ENCODE data around the gene GFOD2. TPM values are rescaled to one million over a fixed set of nuclear protein-coding genes. Genes with fewer than 3 reads are reported as not detected.

GFOD2 gene
- total and polyA plus RNA-seq, 2 of the 13 experiments (the other 11 are each of a cell fraction or from before 2014, with no cell fraction given): 11.1 to 17.2 TPM

DNA sequence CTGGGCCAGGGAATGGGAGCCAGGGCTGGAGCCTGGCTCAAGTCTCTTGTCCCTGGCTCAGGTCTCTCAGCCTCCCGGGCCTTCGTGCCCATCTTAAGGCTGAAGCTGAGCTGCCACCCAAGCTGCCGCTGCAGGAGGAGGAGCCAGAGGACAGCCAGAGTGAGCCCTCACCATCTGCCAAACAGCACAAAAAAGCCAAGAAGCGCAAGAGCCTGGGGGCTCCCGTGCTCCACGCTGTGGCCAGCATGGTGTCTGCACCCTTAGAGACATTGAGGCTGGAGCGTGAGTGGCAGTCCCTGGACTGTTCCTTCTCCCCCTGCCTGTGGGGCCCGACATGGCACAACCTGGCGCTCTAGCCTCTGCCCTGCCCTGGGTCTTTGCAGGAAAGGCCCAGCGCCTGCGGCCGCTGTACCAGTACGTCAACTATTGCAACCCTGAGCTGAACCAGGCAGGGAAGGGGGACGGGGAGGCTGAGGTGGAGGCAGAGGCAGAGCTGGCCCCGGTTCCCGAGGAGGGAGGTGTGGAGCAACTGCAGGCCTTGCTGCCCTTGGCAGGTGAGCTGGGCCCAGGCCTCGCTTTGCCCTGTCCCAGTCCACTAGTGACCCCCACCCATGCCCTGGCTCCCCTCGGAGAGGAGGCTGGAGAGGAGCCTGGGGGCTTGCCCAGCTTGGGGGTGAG lies 51.2 kb downstream of the GFOD2 start (continued):
- TF ChIP-seq, protein P1, sequence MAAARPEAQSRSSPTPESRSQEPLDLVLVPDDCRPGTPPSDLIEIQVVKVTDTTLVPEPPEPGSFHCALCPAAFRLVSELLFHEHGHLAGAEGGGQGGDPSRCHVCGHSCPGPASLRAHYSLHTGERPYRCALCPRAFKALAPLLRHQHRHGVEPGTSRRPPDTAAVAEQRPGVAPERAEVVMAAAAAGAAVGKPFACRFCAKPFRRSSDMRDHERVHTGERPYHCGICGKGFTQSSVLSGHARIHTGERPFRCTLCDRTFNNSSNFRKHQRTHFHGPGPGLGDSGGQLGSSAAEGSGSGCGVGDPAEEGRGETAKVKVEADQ (CRISPR knock-in tag; IDR thresholded peaks at IDR 0.05; ENCODE audit: borderline replicate concordance): no peak
- TF ChIP-seq, protein P2, sequence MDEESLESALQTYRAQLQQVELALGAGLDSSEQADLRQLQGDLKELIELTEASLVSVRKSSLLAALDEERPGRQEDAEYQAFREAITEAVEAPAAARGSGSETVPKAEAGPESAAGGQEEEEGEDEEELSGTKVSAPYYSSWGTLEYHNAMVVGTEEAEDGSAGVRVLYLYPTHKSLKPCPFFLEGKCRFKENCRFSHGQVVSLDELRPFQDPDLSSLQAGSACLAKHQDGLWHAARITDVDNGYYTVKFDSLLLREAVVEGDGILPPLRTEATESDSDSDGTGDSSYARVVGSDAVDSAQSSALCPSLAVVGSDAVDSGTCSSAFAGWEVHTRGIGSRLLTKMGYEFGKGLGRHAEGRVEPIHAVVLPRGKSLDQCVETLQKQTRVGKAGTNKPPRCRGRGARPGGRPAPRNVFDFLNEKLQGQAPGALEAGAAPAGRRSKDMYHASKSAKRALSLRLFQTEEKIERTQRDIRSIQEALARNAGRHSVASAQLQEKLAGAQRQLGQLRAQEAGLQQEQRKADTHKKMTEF (CRISPR knock-in tag; IDR thresholded peaks at IDR 0.05): peak; percentile 78; the same call in 1 of the 2 replicates
- TF ChIP-seq BHLHE40 (IDR thresholded peaks at IDR 0.05; ENCODE audit: low read length): peak; percentile 31; the same call in 1 of the 2 replicates
- no peak for TF ChIP-seq PRMT3 (CRISPR knock-in tag; IDR thresholded peaks at IDR 0.05; ENCODE audit: borderline replicate concordance, low read depth)
- TF ChIP-seq NFKBIZ (CRISPR knock-in tag; IDR thresholded peaks at IDR 0.05): 0 out of 2 replicates have a peak, but pooled peaks have one; percentile 60
- TF ChIP-seq GABPB1 (CRISPR knock-in tag; IDR thresholded peaks at IDR 0.05): peak; percentile 60; the same call in 1 of the 2 replicates
- peak; percentile 94 for TF ChIP-seq CHCHD3 (CRISPR knock-in tag; IDR thresholded peaks at IDR 0.05)
- TF ChIP-seq, protein P3, sequence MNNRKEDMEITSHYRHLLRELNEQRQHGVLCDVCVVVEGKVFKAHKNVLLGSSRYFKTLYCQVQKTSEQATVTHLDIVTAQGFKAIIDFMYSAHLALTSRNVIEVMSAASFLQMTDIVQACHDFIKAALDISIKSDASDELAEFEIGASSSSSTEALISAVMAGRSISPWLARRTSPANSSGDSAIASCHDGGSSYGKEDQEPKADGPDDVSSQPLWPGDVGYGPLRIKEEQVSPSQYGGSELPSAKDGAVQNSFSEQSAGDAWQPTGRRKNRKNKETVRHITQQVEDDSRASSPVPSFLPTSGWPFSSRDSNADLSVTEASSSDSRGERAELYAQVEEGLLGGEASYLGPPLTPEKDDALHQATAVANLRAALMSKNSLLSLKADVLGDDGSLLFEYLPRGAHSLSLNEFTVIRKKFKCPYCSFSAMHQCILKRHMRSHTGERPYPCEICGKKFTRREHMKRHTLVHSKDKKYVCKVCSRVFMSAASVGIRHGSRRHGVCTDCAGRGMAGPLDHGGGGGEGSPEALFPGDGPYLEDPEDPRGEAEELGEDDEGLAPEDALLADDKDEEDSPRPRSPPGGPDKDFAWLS (CRISPR knock-in tag; IDR thresholded peaks at IDR 0.05; ENCODE audit: borderline replicate concordance): peak; percentile 97
- TF ChIP-seq SUZ12 (IDR thresholded peaks at IDR 0.05; ENCODE audit: low read depth, low read length): no peak
- TF ChIP-seq, protein P4, sequence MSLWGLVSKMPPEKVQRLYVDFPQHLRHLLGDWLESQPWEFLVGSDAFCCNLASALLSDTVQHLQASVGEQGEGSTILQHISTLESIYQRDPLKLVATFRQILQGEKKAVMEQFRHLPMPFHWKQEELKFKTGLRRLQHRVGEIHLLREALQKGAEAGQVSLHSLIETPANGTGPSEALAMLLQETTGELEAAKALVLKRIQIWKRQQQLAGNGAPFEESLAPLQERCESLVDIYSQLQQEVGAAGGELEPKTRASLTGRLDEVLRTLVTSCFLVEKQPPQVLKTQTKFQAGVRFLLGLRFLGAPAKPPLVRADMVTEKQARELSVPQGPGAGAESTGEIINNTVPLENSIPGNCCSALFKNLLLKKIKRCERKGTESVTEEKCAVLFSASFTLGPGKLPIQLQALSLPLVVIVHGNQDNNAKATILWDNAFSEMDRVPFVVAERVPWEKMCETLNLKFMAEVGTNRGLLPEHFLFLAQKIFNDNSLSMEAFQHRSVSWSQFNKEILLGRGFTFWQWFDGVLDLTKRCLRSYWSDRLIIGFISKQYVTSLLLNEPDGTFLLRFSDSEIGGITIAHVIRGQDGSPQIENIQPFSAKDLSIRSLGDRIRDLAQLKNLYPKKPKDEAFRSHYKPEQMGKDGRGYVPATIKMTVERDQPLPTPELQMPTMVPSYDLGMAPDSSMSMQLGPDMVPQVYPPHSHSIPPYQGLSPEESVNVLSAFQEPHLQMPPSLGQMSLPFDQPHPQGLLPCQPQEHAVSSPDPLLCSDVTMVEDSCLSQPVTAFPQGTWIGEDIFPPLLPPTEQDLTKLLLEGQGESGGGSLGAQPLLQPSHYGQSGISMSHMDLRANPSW (CRISPR knock-in tag; IDR thresholded peaks at IDR 0.05; ENCODE audit: borderline replicate concordance): no peak
- TF ChIP-seq, protein P5, sequence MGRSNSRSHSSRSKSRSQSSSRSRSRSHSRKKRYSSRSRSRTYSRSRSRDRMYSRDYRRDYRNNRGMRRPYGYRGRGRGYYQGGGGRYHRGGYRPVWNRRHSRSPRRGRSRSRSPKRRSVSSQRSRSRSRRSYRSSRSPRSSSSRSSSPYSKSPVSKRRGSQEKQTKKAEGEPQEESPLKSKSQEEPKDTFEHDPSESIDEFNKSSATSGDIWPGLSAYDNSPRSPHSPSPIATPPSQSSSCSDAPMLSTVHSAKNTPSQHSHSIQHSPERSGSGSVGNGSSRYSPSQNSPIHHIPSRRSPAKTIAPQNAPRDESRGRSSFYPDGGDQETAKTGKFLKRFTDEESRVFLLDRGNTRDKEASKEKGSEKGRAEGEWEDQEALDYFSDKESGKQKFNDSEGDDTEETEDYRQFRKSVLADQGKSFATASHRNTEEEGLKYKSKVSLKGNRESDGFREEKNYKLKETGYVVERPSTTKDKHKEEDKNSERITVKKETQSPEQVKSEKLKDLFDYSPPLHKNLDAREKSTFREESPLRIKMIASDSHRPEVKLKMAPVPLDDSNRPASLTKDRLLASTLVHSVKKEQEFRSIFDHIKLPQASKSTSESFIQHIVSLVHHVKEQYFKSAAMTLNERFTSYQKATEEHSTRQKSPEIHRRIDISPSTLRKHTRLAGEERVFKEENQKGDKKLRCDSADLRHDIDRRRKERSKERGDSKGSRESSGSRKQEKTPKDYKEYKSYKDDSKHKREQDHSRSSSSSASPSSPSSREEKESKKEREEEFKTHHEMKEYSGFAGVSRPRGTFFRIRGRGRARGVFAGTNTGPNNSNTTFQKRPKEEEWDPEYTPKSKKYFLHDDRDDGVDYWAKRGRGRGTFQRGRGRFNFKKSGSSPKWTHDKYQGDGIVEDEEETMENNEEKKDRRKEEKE (IDR thresholded peaks at IDR 0.05): no peak
- TF ChIP-seq SMARCC2 (IDR thresholded peaks at IDR 0.05): no peak
- TF ChIP-seq NCOA5 (CRISPR knock-in tag; IDR thresholded peaks at IDR 0.05): no peak
- TF ChIP-seq, protein P6, sequence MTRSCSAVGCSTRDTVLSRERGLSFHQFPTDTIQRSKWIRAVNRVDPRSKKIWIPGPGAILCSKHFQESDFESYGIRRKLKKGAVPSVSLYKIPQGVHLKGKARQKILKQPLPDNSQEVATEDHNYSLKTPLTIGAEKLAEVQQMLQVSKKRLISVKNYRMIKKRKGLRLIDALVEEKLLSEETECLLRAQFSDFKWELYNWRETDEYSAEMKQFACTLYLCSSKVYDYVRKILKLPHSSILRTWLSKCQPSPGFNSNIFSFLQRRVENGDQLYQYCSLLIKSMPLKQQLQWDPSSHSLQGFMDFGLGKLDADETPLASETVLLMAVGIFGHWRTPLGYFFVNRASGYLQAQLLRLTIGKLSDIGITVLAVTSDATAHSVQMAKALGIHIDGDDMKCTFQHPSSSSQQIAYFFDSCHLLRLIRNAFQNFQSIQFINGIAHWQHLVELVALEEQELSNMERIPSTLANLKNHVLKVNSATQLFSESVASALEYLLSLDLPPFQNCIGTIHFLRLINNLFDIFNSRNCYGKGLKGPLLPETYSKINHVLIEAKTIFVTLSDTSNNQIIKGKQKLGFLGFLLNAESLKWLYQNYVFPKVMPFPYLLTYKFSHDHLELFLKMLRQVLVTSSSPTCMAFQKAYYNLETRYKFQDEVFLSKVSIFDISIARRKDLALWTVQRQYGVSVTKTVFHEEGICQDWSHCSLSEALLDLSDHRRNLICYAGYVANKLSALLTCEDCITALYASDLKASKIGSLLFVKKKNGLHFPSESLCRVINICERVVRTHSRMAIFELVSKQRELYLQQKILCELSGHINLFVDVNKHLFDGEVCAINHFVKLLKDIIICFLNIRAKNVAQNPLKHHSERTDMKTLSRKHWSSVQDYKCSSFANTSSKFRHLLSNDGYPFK (CRISPR knock-in tag; IDR thresholded peaks at IDR 0.05; ENCODE audit: borderline replicate concordance): peak; percentile 49; the same call in 1 of the 2 replicates
- no peak for TF ChIP-seq FOXP1 (IDR thresholded peaks at IDR 0.05)
- no peak; the same call in 1 of the 2 replicates for TF ChIP-seq FOXP1 (CRISPR knock-in tag; IDR thresholded peaks at IDR 0.05)
